Choroid plexus epithelial cell (primary cell): Measurements from ENCODE around the gene GPAM.

Source experiments
- DNase-seq: peaks from one replicate; pipeline ENCODE4 v3.0.0-alpha.2; 2010; ENCODE audit warnings: low read depth
- H3K4me3 ChIP-seq: 2 replicates; pipeline ENCODE4 v1.5.1; 2011; ENCODE audit warnings: low read depth, mild to moderate bottlenecking, control low read depth, low read length, moderate library complexity
- CTCF ChIP-seq: conservative IDR thresholded peaks from 2 replicates; pipeline ENCODE4 v1.5.1; 2011; ENCODE audit warnings: low read depth, mild to moderate bottlenecking, control low read depth, inconsistent platforms, low read length, moderate library complexity

Gene GPAM

GRCh38 chr10:112132435-112132834, 51.1 kb downstream of the GPAM start:
- TF ChIP-seq CTCF, result no peak
- DNase-seq, result no peak
- H3K4me3 ChIP-seq, result no peak overlapping the region

GRCh38 chr10:112131996-112132395, 51.6 kb downstream of the GPAM start:
- no peak overlapping the region for H3K4me3 ChIP-seq
- no peak for TF ChIP-seq CTCF
- DNase-seq, result no peak

GRCh38 chr10:112131346-112131745, 52.2 kb downstream of the GPAM start:
- DNase-seq, result no peak
- H3K4me3 ChIP-seq, result no peak overlapping the region
- no peak for TF ChIP-seq CTCF

GRCh38 chr10:112126901-112127300, 56.7 kb downstream of the GPAM start:
- no peak overlapping the region for H3K4me3 ChIP-seq
- no peak for TF ChIP-seq CTCF
- no peak for DNase-seq

GRCh38 chr10:112126172-112126571, 57.4 kb downstream of the GPAM start:
- DNase-seq, result no peak
- H3K4me3 ChIP-seq, result no peak overlapping the region
- no peak for TF ChIP-seq CTCF

GRCh38 chr10:112124866-112125265, 58.7 kb downstream of the GPAM start:
- TF ChIP-seq CTCF, result no peak
- H3K4me3 ChIP-seq, result no peak overlapping the region
- no peak for DNase-seq

- no peak for DNase-seq
- no peak overlapping the region for H3K4me3 ChIP-seq
- no peak for TF ChIP-seq CTCF
These were observed 60.7 kb downstream of the GPAM start for GRCh38 chr10:112122827-112123226.
